Esophagus mucosa (tissue), 1 donor: ENCODE measurements around the gene TDRD7. TPM values are rescaled to one million over a fixed set of nuclear protein-coding genes. Genes with fewer than 3 reads are reported as not detected.
"Not testable (repeated sequence)": the region's sequence is repeated elsewhere in the genome, so short reads cannot be mapped to it uniquely, and the experiment has no call there.

Experiments used
- ATAC-seq: fragments of 200-7000 bp; cut with Tn5 transposase; one replicate; pipeline ENCODE4 v1.9.1; 2020
- total RNA-seq: library from RNA; stranded (reverse); gene quantifications from one replicate; pipeline ENCODE4 v1.2.4, GENCODE V29; 2023
- donor health status: DM: yes; HTN: yes; CAD: no.

TDRD7 gene
- total RNA-seq, 1 donor from 2014 or later, result 9.8 TPM

GRCh38 chr9:97479496-97480159 lies 67.7 kb downstream of the TDRD7 start:
- no peak for ATAC-seq

DNA sequence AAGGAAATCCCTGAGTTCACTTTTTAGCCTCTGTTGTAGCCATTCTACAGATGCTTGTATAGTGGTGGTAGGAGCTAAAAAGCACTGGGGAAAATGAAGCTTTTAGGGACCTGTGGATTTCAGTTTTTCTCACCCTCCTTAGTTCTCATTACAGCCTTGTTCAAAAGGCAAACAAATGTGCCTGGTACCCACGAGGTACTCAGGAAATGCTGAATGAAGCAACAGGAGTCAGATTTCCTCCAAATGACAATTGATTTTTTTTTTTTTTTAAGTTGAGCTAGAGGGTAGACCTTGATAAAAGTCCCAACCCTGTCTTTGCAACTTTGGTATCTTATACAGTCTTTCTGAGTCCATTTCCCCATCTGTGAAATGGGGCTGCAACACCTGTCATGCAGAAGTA lies 68.3 kb downstream of the TDRD7 start:
- no peak for ATAC-seq

DNA sequence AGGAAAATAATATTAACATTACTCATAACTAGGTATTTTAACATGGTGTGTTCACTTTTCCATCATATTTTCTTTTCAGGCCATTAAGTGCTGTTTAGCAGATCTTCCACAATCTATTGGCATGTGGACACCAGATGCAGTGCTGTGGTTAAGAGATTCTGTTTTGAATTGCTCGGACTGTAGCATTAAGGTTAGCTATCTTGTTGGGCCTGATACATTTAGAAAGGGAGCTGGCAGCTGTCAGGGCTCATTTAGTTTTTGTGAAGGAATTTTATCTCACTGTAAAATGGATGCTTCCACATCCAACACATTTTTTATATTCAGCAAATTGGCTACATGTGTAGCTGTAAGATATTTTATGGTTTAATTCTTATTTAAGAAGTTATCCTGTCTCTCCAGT lies 68.9 kb downstream of the TDRD7 start:
- ATAC-seq, result no peak

DNA sequence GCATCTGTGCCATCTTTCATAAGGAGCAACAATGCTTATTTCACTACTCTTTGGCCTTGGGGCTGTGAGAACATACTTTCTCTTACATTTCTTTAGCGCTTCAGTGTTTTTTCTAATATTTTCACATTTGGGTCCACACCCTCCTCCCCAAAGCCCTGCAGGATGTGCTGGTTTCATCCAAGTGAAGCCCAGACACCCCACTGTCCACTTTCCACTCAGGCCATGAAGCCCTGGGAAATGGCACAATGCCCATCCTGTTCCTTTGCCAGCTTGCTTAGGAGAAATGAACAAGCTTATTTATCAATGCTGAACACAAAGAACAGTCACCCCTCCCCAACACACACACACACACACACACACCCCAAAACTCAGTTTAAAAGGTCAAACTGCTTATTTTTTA lies 72.2 kb downstream of the TDRD7 start:
- no peak for ATAC-seq

- no peak for ATAC-seq
These were observed 75.2 kb downstream of the TDRD7 start for GRCh38 chr9:97487107-97487506.

DNA sequence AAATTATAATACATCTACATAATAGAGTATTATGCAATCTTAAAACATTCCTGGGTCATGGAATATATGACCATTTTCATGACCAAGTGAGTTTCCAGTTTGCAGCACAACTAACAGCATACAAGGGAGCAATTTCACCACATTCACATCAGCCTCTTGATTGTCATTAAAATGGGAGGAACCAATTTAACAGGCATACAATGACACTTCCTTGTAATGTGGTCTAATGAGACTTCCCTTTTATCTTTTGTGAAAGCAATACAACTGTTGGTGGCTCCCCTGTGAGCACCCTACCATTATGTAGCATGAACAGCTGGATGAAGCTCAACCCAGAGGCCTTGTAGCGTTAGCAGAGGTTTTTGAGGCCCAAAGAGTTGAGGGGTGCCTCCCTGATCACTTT lies 76.0 kb downstream of the TDRD7 start:
- no peak for ATAC-seq

DNA sequence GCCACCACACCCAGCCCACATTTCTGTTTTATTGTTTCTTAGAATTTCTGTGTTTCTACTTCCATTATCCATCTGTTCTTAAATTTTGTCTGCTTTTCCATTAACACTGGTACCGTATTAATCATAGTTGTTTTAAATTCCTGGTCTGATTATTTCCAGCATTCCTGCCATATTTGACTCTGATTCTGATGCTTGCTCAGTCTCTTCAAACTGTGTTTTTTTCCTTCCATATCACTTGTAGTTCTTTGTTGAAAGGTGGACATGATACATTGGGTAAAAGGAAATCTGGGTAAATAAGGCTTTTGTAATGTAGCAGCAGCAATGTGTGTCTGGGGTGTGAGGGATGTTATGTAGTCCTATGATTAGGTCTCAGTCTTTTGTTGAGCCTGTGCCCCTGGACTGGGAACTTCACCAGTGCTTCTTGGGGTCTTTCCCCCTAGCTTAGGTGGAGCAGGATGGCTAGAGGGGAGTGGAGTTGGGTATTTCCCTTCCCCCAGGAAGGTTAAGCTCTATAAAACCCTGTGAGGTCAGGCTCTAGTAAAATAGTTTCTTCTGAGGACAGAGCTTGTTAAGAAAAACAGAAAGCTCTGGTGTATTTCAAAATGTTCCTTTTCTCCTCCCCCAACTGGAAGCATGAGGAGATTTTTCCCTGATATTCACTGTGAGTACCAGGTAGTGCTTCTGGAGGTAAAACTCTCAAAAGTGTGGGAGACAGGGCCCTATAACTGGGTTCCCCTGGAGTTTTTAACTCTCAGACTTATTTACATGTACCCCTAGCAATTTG lies 79.5 kb downstream of the TDRD7 start:
- no peak for ATAC-seq

GRCh38 chr9:97497558-97498375 lies 85.9 kb downstream of the TDRD7 start:
- not testable (repeated sequence) for ATAC-seq

GRCh38 chr9:97498846-97499245 lies 87.0 kb downstream of the TDRD7 start:
- ATAC-seq, result not testable (repeated sequence)

DNA sequence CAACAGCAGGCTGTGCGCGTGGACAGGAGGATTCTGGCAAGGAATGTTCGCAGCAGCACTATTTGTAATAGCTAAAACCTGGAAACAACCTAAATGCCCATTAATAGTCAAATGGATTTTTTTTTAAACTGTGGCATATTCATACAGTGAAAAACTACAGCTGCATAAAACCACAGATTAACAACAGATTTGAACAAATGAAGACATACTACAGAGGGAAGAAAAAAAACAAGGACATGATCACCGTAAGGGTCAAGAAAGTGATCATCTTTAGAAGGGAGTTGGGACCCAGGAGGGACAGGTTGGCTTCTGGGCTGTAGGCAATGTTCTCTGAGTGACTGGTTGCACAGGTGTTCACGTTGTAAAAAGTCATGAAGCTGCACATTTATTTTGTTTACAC lies 88.4 kb downstream of the TDRD7 start:
- no peak for ATAC-seq

DNA sequence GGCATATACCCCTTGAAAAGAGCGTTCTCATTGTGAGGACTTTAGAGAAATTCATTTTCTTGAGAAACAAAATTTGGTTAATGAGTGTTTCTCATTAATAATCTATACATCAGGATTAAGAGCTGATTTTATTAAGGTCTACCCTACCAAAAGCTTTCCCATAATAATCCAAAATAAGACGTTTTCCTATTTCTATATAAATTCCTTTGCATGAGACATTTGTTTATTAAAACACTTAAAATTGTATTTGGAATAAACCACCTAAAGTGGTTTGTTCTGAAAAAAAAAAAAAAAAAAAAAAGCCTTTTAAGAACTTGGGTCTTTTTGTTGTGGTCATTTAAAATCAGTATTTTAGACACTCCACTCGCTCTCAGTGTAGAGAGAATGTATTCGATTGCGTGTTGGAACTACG lies 88.9 kb downstream of the TDRD7 start:
- no peak for ATAC-seq

DNA sequence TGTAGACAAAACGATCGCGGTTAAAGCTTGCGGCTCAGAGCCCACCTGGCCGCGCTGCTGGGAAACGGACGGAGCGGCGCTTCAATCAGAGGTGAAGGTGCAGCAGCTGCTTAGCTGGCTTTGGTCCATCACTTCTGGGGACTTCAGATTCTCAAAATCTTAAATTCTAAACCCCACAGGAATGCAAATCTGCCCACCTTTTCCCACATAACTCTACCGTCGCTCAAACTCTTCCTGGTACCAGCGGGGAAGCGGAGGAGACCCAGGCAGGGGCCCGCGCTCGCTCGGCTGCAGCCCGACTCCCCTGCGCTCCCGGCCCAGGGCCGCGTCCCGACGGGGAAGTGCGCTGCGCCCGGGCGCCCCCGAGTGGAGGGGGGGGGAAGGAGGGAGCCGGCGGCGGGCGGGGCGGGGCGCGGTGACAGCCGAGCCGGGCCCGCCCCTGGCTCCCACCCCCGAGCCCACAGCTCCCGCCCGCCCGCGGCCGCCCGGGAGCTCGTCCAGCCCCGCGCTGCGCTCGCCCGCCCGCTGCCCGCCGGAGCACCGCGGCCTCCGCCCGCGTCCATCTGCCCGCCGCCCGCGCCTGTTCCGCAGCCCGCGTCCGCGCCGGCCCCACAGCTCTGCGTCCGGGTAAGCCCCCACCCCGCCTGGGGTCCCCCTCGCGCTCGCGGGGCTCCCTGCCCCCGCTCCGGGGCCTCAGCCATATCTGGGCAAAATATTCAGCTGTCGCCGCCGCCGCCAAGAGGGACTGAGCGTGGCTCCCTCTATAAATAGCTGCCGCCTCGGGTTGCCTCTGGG lies 89.5 kb downstream of the TDRD7 start, which contains the start of gene TMOD1:
Gene TMOD1, plus strand, starts transcription at position 490 of the 795 bp plus-strand sequence. CDS start 22,523 bp downstream, outside the sequence.
- peak; percentile 72 for ATAC-seq

GRCh38 chr9:97501972-97502221 lies 90.0 kb downstream of the TDRD7 start:
- peak; percentile 39 for ATAC-seq

- ATAC-seq, result peak; percentile 24
These were observed 90.5 kb downstream of the TDRD7 start for GRCh38 chr9:97502222-97502983.

DNA sequence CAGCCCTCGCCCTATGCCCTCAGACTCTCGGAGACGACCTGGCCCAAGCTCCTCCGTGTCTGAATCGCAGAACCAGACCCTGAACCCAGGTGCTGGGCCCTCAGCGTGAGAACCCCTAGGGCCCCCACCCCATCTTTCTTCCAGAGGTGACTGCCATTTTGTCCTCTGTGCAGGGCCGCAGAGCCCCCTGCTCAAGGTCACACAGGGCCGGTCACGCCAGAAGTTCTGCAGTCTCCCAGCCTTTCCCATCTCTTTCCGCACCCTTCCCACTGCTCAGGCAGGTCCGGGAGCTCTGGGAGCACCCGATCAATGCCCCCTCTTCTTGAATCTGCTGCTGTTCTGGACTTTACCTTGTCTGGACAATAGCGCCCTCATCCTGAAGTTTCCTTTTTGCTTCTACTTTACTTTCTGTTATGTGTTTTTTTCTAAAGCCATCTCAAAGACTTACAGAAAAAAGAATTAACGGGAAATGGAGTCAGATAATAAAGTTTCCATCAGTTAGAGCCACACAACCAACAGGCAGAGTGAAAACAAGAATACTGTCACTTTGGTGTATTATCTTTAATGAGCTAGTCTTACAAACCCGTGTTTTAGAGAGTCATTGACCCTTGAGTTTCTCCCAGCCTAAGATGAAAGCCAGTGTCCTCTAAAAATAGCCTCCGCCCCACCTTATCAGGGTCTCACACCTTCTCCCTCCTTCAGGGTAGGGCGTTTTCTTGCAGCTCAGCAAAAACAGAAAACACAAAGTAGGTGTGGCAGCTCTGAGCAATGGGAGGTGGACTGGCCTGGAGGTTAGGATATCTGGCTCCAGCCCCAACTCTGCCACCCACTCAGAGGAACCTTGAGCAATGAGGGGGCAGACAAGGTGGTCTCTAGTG lies 91.3 kb downstream of the TDRD7 start:
- no peak for ATAC-seq

DNA sequence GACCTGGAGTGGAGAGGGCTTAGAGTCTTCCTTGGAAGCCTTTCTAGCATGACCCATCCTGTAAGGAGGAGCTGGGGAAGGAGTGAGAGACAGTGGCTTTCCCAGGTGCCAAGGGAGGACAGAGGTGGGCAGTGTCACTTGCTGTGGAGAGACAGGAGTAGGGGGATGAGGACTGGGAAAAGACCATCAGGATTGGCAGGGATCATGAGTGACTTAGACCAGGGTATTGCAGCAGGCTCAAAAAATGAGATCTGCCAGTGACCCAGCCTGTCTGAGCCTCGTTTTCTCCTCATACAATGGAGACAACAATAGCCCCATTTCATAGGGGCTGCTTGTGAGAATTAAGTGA lies 91.9 kb downstream of the TDRD7 start:
- no peak for ATAC-seq

- ATAC-seq, result no peak
These were observed 92.7 kb downstream of the TDRD7 start for GRCh38 chr9:97504381-97505216.

GRCh38 chr9:97505845-97506244 lies 93.9 kb downstream of the TDRD7 start:
- ATAC-seq, result no peak

DNA sequence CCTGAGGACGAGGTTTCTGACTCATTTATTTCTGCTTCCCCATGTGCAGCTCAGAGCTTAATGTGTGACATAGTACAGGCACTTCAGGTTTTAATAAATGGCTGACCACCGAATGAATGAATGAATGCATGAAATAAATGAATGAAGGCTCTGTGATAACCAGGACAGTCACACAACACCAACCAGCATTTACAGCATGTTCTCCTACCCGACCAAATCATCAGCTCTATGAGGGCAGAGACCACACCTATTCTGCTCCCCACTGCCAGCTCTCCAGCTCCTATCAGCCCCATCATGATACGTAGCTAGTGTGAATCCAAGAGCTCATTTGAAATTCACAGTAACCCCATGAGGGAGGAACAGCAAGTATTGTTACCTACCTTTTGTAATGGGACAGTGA lies 94.4 kb downstream of the TDRD7 start:
- ATAC-seq, result no peak

- no peak for ATAC-seq
These were observed 94.9 kb downstream of the TDRD7 start for GRCh38 chr9:97506787-97507186.
